KMS-11 (cell line): Measurements from ENCODE around the gene ARL8B.
"Not testable (repeated sequence)": the region's sequence is repeated elsewhere in the genome, so short reads cannot be mapped to it uniquely, and the experiment has no call there.

ENCODE experiments used
- H2AFZ ChIP-seq: fragments of 200-600 bp; sonication (generic); 2 replicates; pipeline ENCODE4 v1.6.1; 2016; ENCODE audit warnings: antibody characterized with exemption, mixed run types, low read depth
- H3K27ac ChIP-seq: fragments of 200-600 bp; sonication (generic); 2 replicates; pipeline ENCODE4 v1.6.1; 2016; ENCODE audit warnings: mild to moderate bottlenecking, mixed run types
- H3K27me3 ChIP-seq: fragments of 200-600 bp; sonication (generic); 2 replicates; pipeline ENCODE4 v1.6.1; 2017; ENCODE audit warnings: mild to moderate bottlenecking, low read depth, mixed run types, moderate library complexity; ENCODE audit not compliant: insufficient read depth
- H3K36me3 ChIP-seq: fragments of 200-600 bp; sonication (generic); 2 replicates; pipeline ENCODE4 v1.6.1; 2017; ENCODE audit warnings: mild to moderate bottlenecking, mixed run types; ENCODE audit not compliant: insufficient read depth
- H3K4me1 ChIP-seq: fragments of 200-600 bp; sonication (generic); 2 replicates; pipeline ENCODE4 v1.6.1; 2016; ENCODE audit warnings: mild to moderate bottlenecking, low read depth, mixed run types; ENCODE audit not compliant: poor library complexity, severe bottlenecking
- H3K4me2 ChIP-seq: fragments of 200-600 bp; sonication (generic); 2 replicates; pipeline ENCODE4 v1.7.0; 2016; ENCODE audit warnings: mild to moderate bottlenecking, mixed run types
- H3K4me3 ChIP-seq: fragments of 200-600 bp; sonication (generic); IDR thresholded peaks from 2 replicates; pipeline ENCODE4 v1.6.1; 2017; ENCODE audit warnings: low read depth, low read length, mixed read lengths; ENCODE audit not compliant: insufficient read depth
- H3K79me2 ChIP-seq: fragments of 200-600 bp; sonication (generic); 2 replicates; pipeline ENCODE4 v1.6.1; 2016; ENCODE audit warnings: low read depth, mixed run types; ENCODE audit not compliant: insufficient read depth
- H3K9ac ChIP-seq: fragments of 200-600 bp; sonication (generic); 2 replicates; pipeline ENCODE4 v1.6.1; 2016; ENCODE audit warnings: mild to moderate bottlenecking, mixed run types
- H4K20me1 ChIP-seq: fragments of 200-600 bp; sonication (generic); 2 replicates; pipeline ENCODE4 v1.6.1; 2016; ENCODE audit warnings: mild to moderate bottlenecking, mixed run types; ENCODE audit not compliant: insufficient read depth
- CTCF ChIP-seq: fragments of 200-600 bp; sonication (generic); conservative IDR thresholded peaks from 2 replicates; pipeline ENCODE4 v1.6.1; 2017; ENCODE audit warnings: low read depth, mild to moderate bottlenecking, antibody characterized with exemption, low read length, moderate library complexity, mixed read lengths

ARL8B gene

GRCh38 chr3:5080779-5081550 is 41.1 kb upstream of the ARL8B start:
- H2AFZ ChIP-seq: no peak overlapping the region

GRCh38 chr3:5081973-5082788 is 39.9 kb upstream of the ARL8B start:
- not testable (repeated sequence) for H3K4me1 ChIP-seq, H3K79me2 ChIP-seq, H2AFZ ChIP-seq, H3K4me3 ChIP-seq, H3K36me3 ChIP-seq, H3K27ac ChIP-seq, H3K27me3 ChIP-seq, H4K20me1 ChIP-seq, H3K9ac ChIP-seq, H3K4me2 ChIP-seq

More at GRCh38 chr3:5080779-5081550, 41.1 kb upstream of the ARL8B start:
- Histone ChIP-seq H3K36me3 (no peaks in the 10 kb centered on the region), H3K9ac (no peak overlapping the region), H3K4me2 (no peak overlapping the region), H3K4me1 (no peaks in the 10 kb centered on the region), H4K20me1 (no peaks in the 10 kb centered on the region), H3K79me2 (no peaks in the 10 kb centered on the region), H3K27me3 (no peaks in the 10 kb centered on the region), H3K27ac (no peak overlapping the region), H3K4me3 (no peak overlapping the region)
- no peak for TF ChIP-seq CTCF

- Histone ChIP-seq H3K4me2 (no peak overlapping the region), H3K9ac (no peak overlapping the region), H3K27me3 (no peaks in the 10 kb centered on the region), H3K27ac (no peak overlapping the region), H4K20me1 (no peaks in the 10 kb centered on the region), H3K4me1 (no peaks in the 10 kb centered on the region), H3K4me3 (no peak overlapping the region), H3K79me2 (no peaks in the 10 kb centered on the region), H3K36me3 (no peaks in the 10 kb centered on the region), H2AFZ (no peak overlapping the region)
- TF ChIP-seq CTCF: no peak
Measured at GRCh38 chr3:5082789-5083115, 39.3 kb upstream of the ARL8B start.

GRCh38 chr3:5084224-5084623 is 37.9 kb upstream of the ARL8B start:
- Histone ChIP-seq H2AFZ (no peak overlapping the region), H3K4me2 (no peak overlapping the region), H3K36me3 (no peaks in the 10 kb centered on the region), H4K20me1 (no peaks in the 10 kb centered on the region), H3K27me3 (no peaks in the 10 kb centered on the region), H3K27ac (no peak overlapping the region), H3K79me2 (no peaks in the 10 kb centered on the region), H3K9ac (no peak overlapping the region), H3K4me3 (no peak overlapping the region), H3K4me1 (no peaks in the 10 kb centered on the region)
- no peak for TF ChIP-seq CTCF

GRCh38 chr3:5086708-5087107 is 35.4 kb upstream of the ARL8B start:
- Histone ChIP-seq H3K36me3 (no peaks in the 10 kb centered on the region), H3K4me3 (no peak overlapping the region), H2AFZ (no peak overlapping the region), H4K20me1 (no peaks in the 10 kb centered on the region), H3K9ac (no peak overlapping the region), H3K27ac (no peak overlapping the region), H3K4me1 (no peaks in the 10 kb centered on the region), H3K27me3 (no peaks in the 10 kb centered on the region), H3K4me2 (no peak overlapping the region), H3K79me2 (no peaks in the 10 kb centered on the region)
- TF ChIP-seq CTCF: no peak
